WTC11 (cell line): ENCODE results near the gene CEP85.

ENCODE experiments used
- ATF3 ChIP-seq: sonication (generic); formaldehyde crosslinking; conservative IDR thresholded peaks from 2 replicates; pipeline ENCODE4 v1.8.1; 2022; ENCODE audit warnings: mild to moderate bottlenecking, missing genetic modification reagents
- ATF6 ChIP-seq: sonication (generic); formaldehyde crosslinking; IDR thresholded peaks from 2 replicates; pipeline ENCODE4 v1.8.1; 2023; ENCODE audit warnings: mild to moderate bottlenecking, missing genetic modification reagents
- IRF2 ChIP-seq: sonication (generic); formaldehyde crosslinking; IDR thresholded peaks from 2 replicates; pipeline ENCODE4 v1.8.0; 2022; ENCODE audit warnings: low read depth, missing genetic modification reagents, borderline replicate concordance
- NFATC4 ChIP-seq: fragments of 250-450 bp; sonication (Bioruptor Pico); IDR thresholded peaks from 2 replicates; pipeline ENCODE4 v1.9.0; 2021; ENCODE audit warnings: mild to moderate bottlenecking
- NFYB ChIP-seq: sonication (generic); formaldehyde crosslinking; conservative IDR thresholded peaks from 2 replicates; pipeline ENCODE4 v1.8.0; 2022; ENCODE audit warnings: low read depth, missing genetic modification reagents
- TF ChIP-seq, protein P1 (sequence below): fragments of 200-600 bp; IDR thresholded peaks from 2 replicates; pipeline ENCODE4 v1.8.0; 2022; ENCODE audit warnings: antibody characterized with exemption
- TF ChIP-seq, protein P2 (sequence below): sonication (generic); formaldehyde crosslinking; IDR thresholded peaks from 2 replicates; pipeline ENCODE4 v1.8.0; 2023; ENCODE audit warnings: mild to moderate bottlenecking, missing genetic modification reagents

DNA sequence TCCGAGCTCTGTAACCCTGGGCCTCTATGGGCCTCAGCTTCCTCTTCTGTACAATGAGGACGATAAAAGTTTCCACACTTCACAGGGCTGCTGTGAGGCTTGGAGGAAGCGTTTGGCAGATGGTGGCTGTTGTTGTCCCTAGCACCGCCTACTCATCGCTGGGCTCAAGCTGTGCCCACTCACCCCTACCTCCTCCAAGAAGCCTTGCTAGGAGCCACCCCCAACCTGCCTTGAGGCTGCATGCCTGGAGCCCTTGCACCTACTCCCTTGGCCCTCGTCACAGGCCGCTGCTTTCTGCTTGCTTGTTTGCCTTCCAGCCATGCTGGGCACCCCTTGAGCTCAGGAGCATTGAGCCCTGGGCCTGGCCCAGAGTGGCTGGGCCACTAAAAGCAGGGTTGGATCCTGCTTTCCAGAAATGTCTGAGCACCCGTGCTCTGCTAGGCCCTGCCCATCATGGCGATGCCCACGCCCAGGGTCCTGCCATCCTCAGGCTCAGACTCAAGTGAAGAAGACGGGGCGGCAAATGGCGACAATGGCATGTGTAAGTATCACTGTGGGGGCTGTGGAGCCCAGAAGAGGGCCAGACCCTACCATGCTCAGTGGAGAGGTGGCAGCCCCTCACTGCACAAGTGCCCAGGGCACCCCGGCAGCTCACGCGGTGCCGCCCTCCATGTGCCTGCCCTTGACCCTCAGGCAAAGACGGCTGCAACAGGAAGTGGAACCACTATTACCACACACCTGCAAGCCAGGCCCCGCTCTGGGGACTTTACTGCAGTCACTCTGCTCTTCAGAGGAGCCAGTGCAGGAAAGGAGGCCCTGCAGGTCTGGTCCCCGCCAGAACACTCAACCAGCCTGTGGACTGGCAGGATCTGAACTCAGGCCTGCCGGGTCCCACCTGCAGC, 55.4 kb downstream of the CEP85 start:
- TF ChIP-seq, protein P1, sequence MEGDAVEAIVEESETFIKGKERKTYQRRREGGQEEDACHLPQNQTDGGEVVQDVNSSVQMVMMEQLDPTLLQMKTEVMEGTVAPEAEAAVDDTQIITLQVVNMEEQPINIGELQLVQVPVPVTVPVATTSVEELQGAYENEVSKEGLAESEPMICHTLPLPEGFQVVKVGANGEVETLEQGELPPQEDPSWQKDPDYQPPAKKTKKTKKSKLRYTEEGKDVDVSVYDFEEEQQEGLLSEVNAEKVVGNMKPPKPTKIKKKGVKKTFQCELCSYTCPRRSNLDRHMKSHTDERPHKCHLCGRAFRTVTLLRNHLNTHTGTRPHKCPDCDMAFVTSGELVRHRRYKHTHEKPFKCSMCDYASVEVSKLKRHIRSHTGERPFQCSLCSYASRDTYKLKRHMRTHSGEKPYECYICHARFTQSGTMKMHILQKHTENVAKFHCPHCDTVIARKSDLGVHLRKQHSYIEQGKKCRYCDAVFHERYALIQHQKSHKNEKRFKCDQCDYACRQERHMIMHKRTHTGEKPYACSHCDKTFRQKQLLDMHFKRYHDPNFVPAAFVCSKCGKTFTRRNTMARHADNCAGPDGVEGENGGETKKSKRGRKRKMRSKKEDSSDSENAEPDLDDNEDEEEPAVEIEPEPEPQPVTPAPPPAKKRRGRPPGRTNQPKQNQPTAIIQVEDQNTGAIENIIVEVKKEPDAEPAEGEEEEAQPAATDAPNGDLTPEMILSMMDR: no peak
- no peak for TF ChIP-seq NFYB (CRISPR knock-in tag)
- no peak for TF ChIP-seq NFATC4 (CRISPR knock-in tag)
- TF ChIP-seq, protein P2, sequence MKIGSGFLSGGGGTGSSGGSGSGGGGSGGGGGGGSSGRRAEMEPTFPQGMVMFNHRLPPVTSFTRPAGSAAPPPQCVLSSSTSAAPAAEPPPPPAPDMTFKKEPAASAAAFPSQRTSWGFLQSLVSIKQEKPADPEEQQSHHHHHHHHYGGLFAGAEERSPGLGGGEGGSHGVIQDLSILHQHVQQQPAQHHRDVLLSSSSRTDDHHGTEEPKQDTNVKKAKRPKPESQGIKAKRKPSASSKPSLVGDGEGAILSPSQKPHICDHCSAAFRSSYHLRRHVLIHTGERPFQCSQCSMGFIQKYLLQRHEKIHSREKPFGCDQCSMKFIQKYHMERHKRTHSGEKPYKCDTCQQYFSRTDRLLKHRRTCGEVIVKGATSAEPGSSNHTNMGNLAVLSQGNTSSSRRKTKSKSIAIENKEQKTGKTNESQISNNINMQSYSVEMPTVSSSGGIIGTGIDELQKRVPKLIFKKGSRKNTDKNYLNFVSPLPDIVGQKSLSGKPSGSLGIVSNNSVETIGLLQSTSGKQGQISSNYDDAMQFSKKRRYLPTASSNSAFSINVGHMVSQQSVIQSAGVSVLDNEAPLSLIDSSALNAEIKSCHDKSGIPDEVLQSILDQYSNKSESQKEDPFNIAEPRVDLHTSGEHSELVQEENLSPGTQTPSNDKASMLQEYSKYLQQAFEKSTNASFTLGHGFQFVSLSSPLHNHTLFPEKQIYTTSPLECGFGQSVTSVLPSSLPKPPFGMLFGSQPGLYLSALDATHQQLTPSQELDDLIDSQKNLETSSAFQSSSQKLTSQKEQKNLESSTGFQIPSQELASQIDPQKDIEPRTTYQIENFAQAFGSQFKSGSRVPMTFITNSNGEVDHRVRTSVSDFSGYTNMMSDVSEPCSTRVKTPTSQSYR: no peak
- TF ChIP-seq ATF3: no peak
- no peak for TF ChIP-seq IRF2 (CRISPR knock-in tag)
- TF ChIP-seq ATF6 (CRISPR knock-in tag): no peak
